Trophoblast cell (in vitro differentiated cells and primary cell): ENCODE measurements around the gene SUSD4.

Experiments
- DNase-seq, 2 donors: peaks; one replicate each; pipeline ENCODE4 v3.0.0-alpha.2; 2016
- H2AFZ ChIP-seq: 2 replicates; pipeline ENCODE4 v1.6.1; 2013; ENCODE audit warnings: low read length, moderate library complexity, mild to moderate bottlenecking; ENCODE audit not compliant: insufficient read depth, poor library complexity
- H2AK5ac ChIP-seq: 2 replicates; pipeline ENCODE4 v1.6.1; 2013; ENCODE audit warnings: mild to moderate bottlenecking, low read length
- H2BK120ac ChIP-seq: 2 replicates; pipeline ENCODE4 v1.6.1; 2013; ENCODE audit warnings: low read length, mild to moderate bottlenecking, moderate library complexity; ENCODE audit not compliant: insufficient read depth, poor library complexity
- H2BK12ac ChIP-seq: 2 replicates; pipeline ENCODE4 v1.6.1; 2013; ENCODE audit warnings: mild to moderate bottlenecking, low read length, moderate library complexity
- H2BK5ac ChIP-seq: 2 replicates; pipeline ENCODE4 v1.6.1; 2013; ENCODE audit warnings: low read length, low read depth, moderate library complexity, mild to moderate bottlenecking; ENCODE audit not compliant: poor library complexity
- H3K14ac ChIP-seq: 2 replicates; pipeline ENCODE4 v1.6.1; 2013; ENCODE audit warnings: mild to moderate bottlenecking, low read length
- H3K18ac ChIP-seq: 2 replicates; pipeline ENCODE4 v1.6.1; 2013; ENCODE audit warnings: mild to moderate bottlenecking, low read length
- H3K23ac ChIP-seq: 2 replicates; pipeline ENCODE4 v1.6.1; 2013; ENCODE audit warnings: low read length
- H3K27ac ChIP-seq: 2 replicates; pipeline ENCODE4 v1.5.1; 2013; ENCODE audit warnings: low read depth, mild to moderate bottlenecking, inconsistent platforms, low read length, moderate library complexity
- H3K27me3 ChIP-seq: 2 replicates; pipeline ENCODE4 v1.6.1; 2013; ENCODE audit warnings: inconsistent platforms, mild to moderate bottlenecking, low read length, moderate library complexity; ENCODE audit not compliant: insufficient read depth
- H3K36me3 ChIP-seq, 2 experiments: 1 replicate in 1 of 2; 2 replicates in 1 of 2; pipeline ENCODE4 v1.6.1; 2013; ENCODE audit warnings: low read length in 2 of 2, mild to moderate bottlenecking in 2 of 2, moderate library complexity in 1 of 2; ENCODE audit not compliant: insufficient read depth in 2 of 2, control insufficient read depth in 1 of 2
- H3K4ac ChIP-seq: 2 replicates; pipeline ENCODE4 v1.6.1; 2013; ENCODE audit warnings: low read depth, mild to moderate bottlenecking, low read length, moderate library complexity
- H3K4me1 ChIP-seq, 2 experiments: 1 replicate in 1 of 2; 2 replicates in 1 of 2; pipeline ENCODE4 v1.6.1; 2013; ENCODE audit warnings: low read length in 2 of 2, mild to moderate bottlenecking in 2 of 2, moderate library complexity in 1 of 2; ENCODE audit not compliant: insufficient read depth in 2 of 2, control insufficient read depth in 1 of 2
- H3K4me2 ChIP-seq: 2 replicates; pipeline ENCODE4 v1.6.1; 2013; ENCODE audit warnings: inconsistent platforms, mild to moderate bottlenecking, low read length, moderate library complexity
- H3K4me3 ChIP-seq: 2 replicates; pipeline ENCODE4 v1.5.1; 2013; ENCODE audit warnings: mild to moderate bottlenecking, low read depth, low read length, inconsistent platforms
- H3K79me1 ChIP-seq: one replicate; pipeline ENCODE4 v1.6.1; 2013; ENCODE audit warnings: low read length
- H3K79me2 ChIP-seq: 2 replicates; pipeline ENCODE4 v1.6.1; 2013; ENCODE audit warnings: low read length, mild to moderate bottlenecking; ENCODE audit not compliant: control insufficient read depth, insufficient read depth, poor library complexity
- H3K9ac ChIP-seq: 2 replicates; pipeline ENCODE4 v1.6.1; 2013; ENCODE audit warnings: mild to moderate bottlenecking, low read length
- H3K9me3 ChIP-seq: 2 replicates; pipeline ENCODE4 v1.6.1; 2013; ENCODE audit warnings: low read depth, mild to moderate bottlenecking, control low read depth, inconsistent platforms, low read length; ENCODE audit not compliant: insufficient read depth
- H4K12ac ChIP-seq: 2 replicates; pipeline ENCODE4 v1.6.1; 2013; ENCODE audit warnings: low read depth, mild to moderate bottlenecking, low read length, moderate library complexity
- H4K8ac ChIP-seq: 2 replicates; pipeline ENCODE4 v1.6.1; 2013; ENCODE audit warnings: low read depth, mild to moderate bottlenecking, low read length, moderate library complexity
- H4K91ac ChIP-seq: one replicate; pipeline ENCODE4 v1.6.1; 2013; ENCODE audit warnings: low read depth, mild to moderate bottlenecking, low read length, moderate library complexity
- WGBS: extraction: QIAGEN DNeasy Blood & Tissue Kit; methylation state at CpG from one replicate; pipeline ENCODE4 v1.1.7; 2013; ENCODE audit warnings: missing lambda C conversion rate; ENCODE audit not compliant: insufficient read length, insufficient coverage; ENCODE audit errors: extremely low coverage; 5-methylcytosine and 5-hydroxymethylcytosine counted together

SUSD4 gene

DNA sequence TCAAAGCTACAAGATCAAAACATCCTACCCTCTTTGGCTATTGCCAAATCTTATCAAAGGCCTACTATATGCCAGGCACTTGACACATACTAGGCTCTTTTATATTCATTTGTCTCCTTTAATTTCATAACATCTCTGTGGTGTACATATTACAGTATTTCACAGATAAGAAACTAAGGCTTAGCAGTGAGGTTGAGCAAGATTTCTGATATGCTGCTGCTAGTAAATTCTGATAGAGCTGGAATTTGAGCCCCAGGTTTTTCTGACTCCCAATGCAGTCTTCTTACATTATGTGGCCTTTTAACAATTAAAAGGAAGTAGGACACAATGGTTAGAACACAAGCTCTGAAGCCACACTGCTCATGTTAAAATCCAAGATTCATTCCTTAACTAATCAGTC lies 46.1 kb upstream of the SUSD4 start:
- Histone ChIP-seq H3K9ac (no peak overlapping the region), H2AFZ (no peak overlapping the region), H4K8ac (no peak overlapping the region), H3K27ac (no peak overlapping the region), H3K4me3 (no peak overlapping the region), H3K9me3 (no peaks in the 10 kb centered on the region), H3K27me3 (no peaks in the 10 kb centered on the region), H2BK5ac (no peak overlapping the region), H4K91ac (no peak overlapping the region), H3K14ac (no peak overlapping the region), H2AK5ac (no peak overlapping the region), H3K4me2 (no peak overlapping the region), H3K4ac (no peak overlapping the region), H3K18ac (no peak overlapping the region), H3K79me2 (no peaks in the 10 kb centered on the region), H4K12ac (no peak overlapping the region), H3K79me1 (no peaks in the 10 kb centered on the region), H3K4me1 (no peaks in the 10 kb centered on the region), H2BK120ac (no peak overlapping the region), H2BK12ac (no peak overlapping the region), H3K23ac (no peak overlapping the region), H3K36me3 (no peaks in the 10 kb centered on the region)
- DNase-seq = no peak

DNA sequence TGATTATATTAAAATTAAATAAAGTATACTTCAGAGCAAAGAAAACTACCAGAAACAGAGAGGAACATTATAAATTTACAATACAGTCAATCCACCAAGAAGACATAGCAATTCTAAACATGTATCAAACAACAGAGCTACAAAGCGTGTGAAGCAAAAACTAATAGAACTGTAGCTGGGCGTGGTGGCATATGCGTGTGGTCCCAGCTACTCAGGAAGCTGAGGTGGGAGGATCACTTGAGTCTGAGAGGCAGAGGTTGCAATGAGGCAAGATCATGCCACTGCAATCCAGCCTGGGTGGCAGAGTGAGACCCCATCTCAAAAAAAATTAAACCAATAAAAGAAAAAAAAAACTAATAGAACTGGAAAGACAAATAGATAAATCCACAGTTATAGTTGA lies 41.5 kb upstream of the SUSD4 start:
- Histone ChIP-seq H3K27me3 (no peaks in the 10 kb centered on the region), H2AFZ (no peak overlapping the region), H2BK120ac (no peak overlapping the region), H3K27ac (no peak overlapping the region), H2BK12ac (no peak overlapping the region), H3K36me3 (no peaks in the 10 kb centered on the region), H3K79me2 (no peaks in the 10 kb centered on the region), H3K79me1 (no peaks in the 10 kb centered on the region), H3K14ac (no peak overlapping the region), H3K9me3 (no peaks in the 10 kb centered on the region), H3K4me2 (no peak overlapping the region), H2BK5ac (no peak overlapping the region), H4K91ac (no peak overlapping the region), H4K8ac (no peak overlapping the region), H3K9ac (no peak overlapping the region), H3K23ac (no peak overlapping the region), H2AK5ac (no peak overlapping the region), H3K4me1 (peaks cover 0 to 2% of the 10 kb centered on the region in 2 experiments), H4K12ac (no peak overlapping the region), H3K18ac (no peak overlapping the region), H3K4me3 (no peak overlapping the region), H3K4ac (no peak overlapping the region)
- WGBS = no CpG with 5 or more reads among the region's 3 CpGs
- no peak for DNase-seq

DNA sequence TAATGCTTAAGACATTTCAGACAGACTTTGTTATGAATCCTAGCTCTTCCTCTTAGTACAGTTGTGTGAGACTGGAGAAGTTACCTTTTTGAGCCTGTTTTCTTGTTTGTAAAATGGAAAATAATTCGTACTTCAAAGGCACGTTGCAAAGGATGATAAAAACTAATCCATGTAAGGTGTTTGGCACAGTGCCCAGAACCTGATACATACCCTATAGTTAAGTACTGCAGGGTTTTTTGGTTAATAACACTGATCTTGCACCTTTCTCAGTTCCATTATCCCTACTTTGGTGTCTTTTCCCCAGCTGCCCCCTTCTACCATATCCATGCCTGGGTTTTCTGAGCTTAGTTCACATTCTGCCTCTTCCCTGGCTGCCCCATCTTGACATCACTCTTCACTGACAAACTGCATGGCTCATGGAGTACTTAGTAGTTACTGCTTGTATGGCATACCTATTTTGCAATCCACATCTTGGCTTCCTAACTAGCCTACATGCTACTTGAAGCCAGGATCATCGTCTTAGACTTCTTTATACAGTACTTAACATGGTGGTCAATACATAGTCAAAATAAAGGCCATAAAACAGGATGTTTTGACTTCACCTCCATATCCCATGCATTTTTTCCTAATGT lies 39.3 kb upstream of the SUSD4 start:
- H3K9ac ChIP-seq = no peak overlapping the region
- H2BK12ac ChIP-seq = no peak overlapping the region
- H2AK5ac ChIP-seq = no peak overlapping the region
- H3K27me3 ChIP-seq = no peaks in the 10 kb centered on the region
- no peaks in the 10 kb centered on the region for H3K9me3 ChIP-seq
- no peak overlapping the region for H3K4me2 ChIP-seq
- no peak overlapping the region for H3K23ac ChIP-seq
- no peak overlapping the region for H4K12ac ChIP-seq
- H3K18ac ChIP-seq = no peak overlapping the region
- no CpG with 5 or more reads among the region's 3 CpGs for WGBS
- H3K79me2 ChIP-seq = no peaks in the 10 kb centered on the region
- H3K4me1 ChIP-seq = peaks cover 0 to 2% of the 10 kb centered on the region in 2 experiments
- peak in 1 of 2 donors; percentile 25 for DNase-seq
- H3K79me1 ChIP-seq = no peaks in the 10 kb centered on the region
- H2BK120ac ChIP-seq = no peak overlapping the region
- H2AFZ ChIP-seq = no peak overlapping the region
- H4K91ac ChIP-seq = no peak overlapping the region
- no peak overlapping the region for H4K8ac ChIP-seq
- H2BK5ac ChIP-seq = no peak overlapping the region
- no peak overlapping the region for H3K4me3 ChIP-seq
- no peak overlapping the region for H3K14ac ChIP-seq
- H3K4ac ChIP-seq = no peak overlapping the region
- H3K36me3 ChIP-seq = no peaks in the 10 kb centered on the region
- H3K27ac ChIP-seq = no peak overlapping the region

- WGBS = no CpG with 5 or more reads among the region's 2 CpGs
Observed at GRCh38 chr1:223402790-223403142, 38.8 kb upstream of the SUSD4 start.

More at GRCh38 chr1:223402790-223403142, 38.8 kb upstream of the SUSD4 start:
- no peak overlapping the region for H3K27ac ChIP-seq
- no peaks in the 10 kb centered on the region for H3K9me3 ChIP-seq
- H3K18ac ChIP-seq = no peak overlapping the region
- no peak overlapping the region for H2BK120ac ChIP-seq
- H3K4me3 ChIP-seq = no peak overlapping the region
- H3K23ac ChIP-seq = no peak overlapping the region
- H3K4ac ChIP-seq = no peak overlapping the region
- peaks cover 0 to 2% of the 10 kb centered on the region in 2 experiments for H3K4me1 ChIP-seq
- no peaks in the 10 kb centered on the region for H3K36me3 ChIP-seq
- no peak overlapping the region for H4K12ac ChIP-seq
- H4K91ac ChIP-seq = no peak overlapping the region
- no peaks in the 10 kb centered on the region for H3K27me3 ChIP-seq
- no peak overlapping the region for H2BK12ac ChIP-seq
- DNase-seq = no peak
- no peaks in the 10 kb centered on the region for H3K79me2 ChIP-seq
- no peak overlapping the region for H3K14ac ChIP-seq
- no peaks in the 10 kb centered on the region for H3K79me1 ChIP-seq
- no peak overlapping the region for H3K4me2 ChIP-seq
- H2AK5ac ChIP-seq = no peak overlapping the region
- H3K9ac ChIP-seq = no peak overlapping the region
- no peak overlapping the region for H4K8ac ChIP-seq
- H2AFZ ChIP-seq = no peak overlapping the region
- H2BK5ac ChIP-seq = no peak overlapping the region
